Stimulated activated CD8-positive, alpha-beta memory T cell treated with anti-CD3 and anti-CD28 coated beads, Interleukin-15, amount 100 ng/mL, for 1 hour (primary cell): ENCODE measurements around the gene CCDC97.
"Not testable (repeated sequence)": the region's sequence is repeated elsewhere in the genome, so short reads cannot be mapped to it uniquely, and the experiment has no call there.

Source experiments
- DNase-seq: peaks from one replicate; pipeline ENCODE4 v3.0.0-alpha.2; 2020; ENCODE audit warnings: low read depth

The CCDC97 gene

DNA sequence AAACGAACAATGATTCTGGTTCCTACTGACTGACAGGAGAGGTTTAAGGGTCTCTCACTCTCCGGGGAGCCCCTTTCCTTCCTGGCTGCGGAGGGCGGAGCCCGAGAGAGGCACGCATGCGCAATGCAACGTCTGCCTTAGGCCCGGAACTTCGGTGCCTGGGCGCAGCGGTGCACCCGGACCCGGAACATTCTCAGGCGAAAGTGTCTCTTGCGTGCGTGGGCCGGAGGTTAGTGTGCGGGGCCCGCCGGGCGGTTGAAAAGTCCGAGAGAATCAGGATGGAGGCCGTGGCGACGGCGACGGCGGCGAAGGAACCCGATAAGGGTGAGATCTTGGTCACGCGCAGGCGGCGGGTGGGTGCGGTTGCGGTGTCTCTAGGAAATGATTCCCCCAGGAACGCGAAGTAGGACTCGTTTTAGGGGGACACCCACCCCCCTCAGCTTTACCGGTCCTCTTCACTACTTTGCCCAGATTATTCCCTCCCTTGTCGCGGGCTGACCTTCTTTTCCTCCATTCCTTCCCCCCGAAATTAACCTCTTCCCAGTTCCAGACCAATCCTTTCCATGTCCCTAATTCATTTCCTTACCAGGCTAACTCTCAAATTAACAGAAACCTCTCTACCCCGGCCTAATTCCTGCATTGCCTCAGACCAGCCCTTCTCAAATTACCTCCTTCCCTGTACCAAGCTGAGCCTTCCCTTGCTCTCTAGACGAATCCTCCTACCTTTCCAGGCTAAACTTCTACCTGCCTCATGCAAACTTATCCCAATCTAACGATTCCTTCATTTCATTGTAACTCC is at the start of gene CCDC97:
CCDC97 (plus strand) TSS at position 140 of the 799 bp plus-strand sequence; CDS start at position 279, 139 bp downstream.
- peak; percentile 74 for DNase-seq

GRCh38 chr19:41261474-41262190 is 48.3 kb upstream of the CCDC97 start:
- no peak for DNase-seq

GRCh38 chr19:41263042-41263849 is 46.7 kb upstream of the CCDC97 start:
- DNase-seq, result peak; percentile 52

DNA sequence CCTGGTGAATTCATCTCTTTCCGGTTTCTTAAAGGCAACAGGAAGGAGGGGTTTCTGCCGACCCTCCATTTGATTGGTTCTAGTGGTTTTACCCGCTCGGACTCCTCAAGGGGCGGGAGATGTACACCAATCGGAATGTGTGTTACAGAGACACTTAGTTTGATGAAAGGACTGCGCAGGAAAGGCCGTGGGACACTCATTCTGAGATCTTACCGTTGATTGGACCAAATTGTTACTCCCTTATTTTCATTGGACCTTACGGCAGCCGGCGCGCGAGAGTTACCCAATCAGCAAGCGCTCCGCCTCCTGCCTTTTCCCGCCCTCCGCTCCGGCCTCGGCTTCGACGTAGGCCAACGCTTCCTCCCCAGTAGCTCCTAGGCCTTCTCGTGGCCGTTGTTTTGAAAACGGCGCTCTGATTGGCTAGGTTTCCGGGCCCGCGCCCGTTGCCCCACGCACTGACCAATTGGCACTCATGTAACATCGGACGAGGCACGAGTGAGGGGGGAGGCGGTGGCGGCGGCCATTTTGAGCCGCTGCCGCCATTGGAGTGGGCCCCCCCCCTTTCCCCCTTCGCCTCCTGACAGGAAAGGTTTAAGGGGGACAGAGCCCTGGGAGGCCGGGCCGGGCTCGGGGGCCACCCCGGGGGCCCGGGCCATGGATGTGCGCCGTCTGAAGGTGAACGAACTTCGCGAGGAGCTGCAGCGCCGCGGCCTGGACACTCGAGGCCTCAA is 46.0 kb upstream of the CCDC97 start, which contains the start of gene HNRNPUL1:
HNRNPUL1 (plus strand) TSS at position 523 of the 731 bp plus-strand sequence; CDS start at position 655, 132 bp downstream.
- peak; percentile 99 for DNase-seq

GRCh38 chr19:41264581-41265394 is 45.2 kb upstream of the CCDC97 start:
- DNase-seq, result peak; percentile 13

DNA sequence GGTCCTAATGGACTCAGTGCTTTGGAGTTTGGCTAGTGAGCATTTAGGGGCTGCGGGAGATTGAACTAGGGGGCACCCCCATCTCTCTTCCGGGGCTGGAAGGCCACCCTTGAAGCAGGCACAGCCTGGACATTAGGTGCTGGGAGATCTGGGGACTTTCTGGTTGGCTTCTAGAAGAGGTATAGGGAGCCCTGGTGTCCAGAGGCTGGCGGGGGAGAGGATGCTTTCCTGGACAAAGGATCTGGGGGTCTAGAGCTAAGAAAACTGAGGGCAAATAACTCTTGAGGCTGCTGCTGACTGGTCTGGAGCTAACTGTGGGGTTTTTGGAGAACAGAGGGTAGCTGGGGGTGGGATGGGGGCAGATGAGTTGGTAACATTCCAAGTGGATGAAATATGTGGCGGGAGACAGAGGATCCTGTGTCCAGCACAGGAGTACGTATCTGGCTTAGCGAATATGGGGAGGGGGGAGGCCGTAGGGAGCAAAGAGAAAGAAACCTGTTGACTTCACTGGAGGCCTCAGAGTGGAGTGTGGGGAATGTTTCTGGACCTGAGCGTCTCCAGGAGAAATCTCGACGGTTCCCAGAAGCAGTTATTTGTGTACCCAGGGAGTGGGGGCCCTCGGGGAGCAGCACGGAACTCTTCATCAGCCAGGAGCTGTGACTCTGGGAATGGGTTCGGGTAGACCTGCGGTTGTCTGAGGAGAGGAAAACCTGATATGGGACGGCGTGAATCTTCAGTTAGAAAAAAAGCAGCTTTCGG is 44.4 kb upstream of the CCDC97 start:
- DNase-seq, result no peak

DNA sequence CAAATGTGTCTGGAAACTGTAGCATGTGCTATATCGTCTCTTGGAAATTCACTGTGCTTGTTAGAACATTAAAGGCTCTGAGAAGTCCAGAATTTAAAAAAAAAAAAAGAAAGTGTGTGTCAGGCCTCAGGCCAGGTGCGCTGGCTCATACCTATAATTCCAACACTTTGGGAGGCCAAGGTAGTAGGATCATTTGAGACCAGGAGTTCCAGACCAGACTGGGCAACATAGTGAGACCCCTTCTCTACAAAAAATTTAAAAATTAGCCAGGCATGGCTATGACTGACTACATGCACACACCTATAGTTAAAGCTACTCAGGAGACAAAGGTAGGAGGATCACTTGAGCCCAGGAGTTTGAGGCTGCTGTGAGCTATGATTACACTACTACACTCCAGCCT is 40.9 kb upstream of the CCDC97 start:
- no peak for DNase-seq

GRCh38 chr19:41269571-41269970 is 40.4 kb upstream of the CCDC97 start:
- DNase-seq, result no peak

GRCh38 chr19:41273076-41273475 is 36.9 kb upstream of the CCDC97 start:
- no peak for DNase-seq

GRCh38 chr19:41274802-41275201 is 35.2 kb upstream of the CCDC97 start:
- DNase-seq, result no peak

GRCh38 chr19:41276231-41276630 is 33.7 kb upstream of the CCDC97 start:
- no peak for DNase-seq

DNA sequence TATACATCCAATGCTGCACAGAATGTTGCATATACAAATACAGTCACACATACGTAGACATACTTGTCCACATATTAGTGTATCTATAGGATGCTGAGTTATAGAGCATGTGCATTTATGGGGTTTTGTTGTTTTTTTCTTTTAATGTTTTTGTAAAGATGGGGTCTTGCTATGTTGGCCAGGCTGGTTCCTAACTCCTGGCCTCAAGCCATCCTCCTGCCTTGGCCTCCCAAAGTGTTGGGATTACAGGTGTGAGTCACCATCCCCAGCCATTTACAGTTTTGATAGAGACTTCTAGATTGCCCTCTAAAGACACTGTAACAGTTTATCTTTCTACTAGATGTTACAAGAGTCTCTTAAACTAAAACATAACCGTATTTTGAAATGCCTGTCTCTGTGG is 31.5 kb upstream of the CCDC97 start:
- no peak for DNase-seq

- DNase-seq, result no peak
Measured at GRCh38 chr19:41288673-41289530, 21.1 kb upstream of the CCDC97 start.

GRCh38 chr19:41289814-41290213 is 20.2 kb upstream of the CCDC97 start:
- not testable (repeated sequence) for DNase-seq

GRCh38 chr19:41294393-41294792 is 15.6 kb upstream of the CCDC97 start:
- no peak for DNase-seq

GRCh38 chr19:41295499-41295898 is 14.5 kb upstream of the CCDC97 start:
- DNase-seq, result no peak

DNA sequence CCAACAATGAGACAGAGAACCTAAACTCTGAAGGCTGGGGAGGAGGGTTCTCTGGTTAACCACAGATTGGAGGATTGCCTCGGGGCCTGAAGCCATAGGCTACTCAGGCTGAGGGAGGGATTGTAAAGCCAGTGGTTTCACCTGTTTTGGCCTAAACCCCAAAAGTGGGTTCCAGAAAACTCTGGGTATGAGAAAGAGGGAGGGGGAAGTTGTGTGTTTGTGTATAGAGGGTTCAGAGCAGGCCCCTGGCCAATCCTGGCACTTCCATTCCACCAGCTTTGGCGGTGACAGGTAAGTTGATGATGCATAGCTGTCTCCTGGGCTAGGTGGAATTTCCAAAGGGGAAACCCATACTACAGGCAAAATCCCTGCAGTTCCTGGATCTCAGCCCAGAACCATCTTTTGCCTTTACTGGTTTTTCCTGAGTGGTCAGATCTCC is 13.5 kb upstream of the CCDC97 start:
- no peak for DNase-seq

DNA sequence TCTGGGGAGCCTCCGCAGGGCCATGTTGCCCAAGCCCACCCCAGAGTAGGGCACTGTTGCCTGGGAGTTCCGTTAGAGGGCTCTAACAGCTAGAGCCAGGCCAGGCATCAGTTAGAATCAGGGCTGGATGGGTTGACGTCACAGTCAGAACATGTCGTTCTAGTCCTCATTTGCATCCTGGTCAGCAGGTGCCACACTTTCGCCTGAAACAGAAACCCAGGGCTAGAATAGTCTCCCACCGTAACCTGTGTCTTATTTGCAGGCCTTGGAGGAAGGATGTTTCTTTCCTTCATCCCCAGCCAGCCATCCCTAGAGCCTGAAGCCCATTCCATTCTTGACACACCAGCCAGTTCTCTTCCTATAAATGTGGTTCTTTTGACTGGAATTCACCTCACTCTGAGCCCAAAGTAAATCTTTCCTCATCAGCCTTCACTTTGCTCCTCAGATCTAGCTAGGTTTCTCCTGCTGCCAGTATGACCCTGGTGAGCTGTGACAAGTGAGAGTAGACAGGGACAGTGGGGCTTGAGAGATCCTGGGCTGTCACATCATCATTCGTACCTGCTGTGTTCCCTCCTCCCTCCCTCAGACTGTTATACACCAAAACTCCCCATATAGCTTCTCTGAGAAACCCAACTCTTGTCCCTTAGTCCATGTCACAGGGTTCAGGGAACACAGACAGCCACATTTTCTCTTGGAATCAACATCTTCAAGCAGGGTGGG is 12.2 kb upstream of the CCDC97 start:
- DNase-seq, result no peak
